Measurements from ENCODE around the gene SF3B2. TPM values are rescaled to one million over a fixed set of nuclear protein-coding genes. Genes with fewer than 3 reads are reported as not detected.

SF3B2 gene
- polyA plus RNA-seq, 2 of the 4 experiments (the other 2 are of a cell fraction) = 108 to 182 TPM

GRCh38 chr11:66016793-66017177, 35.4 kb upstream of the SF3B2 start:
- H3K4me2 ChIP-seq = no peak overlapping the region

GRCh38 chr11:66017321-66017720, 34.8 kb upstream of the SF3B2 start:
- POLR2A ChIA-PET = interaction anchor here (0.7 kb wide), 2 partner anchors 85 to 263 kb away, joined by 4 to 5 read pairs; no protein-coding TSS in a partner anchor
- TF ChIP-seq RARB (CRISPR knock-in tag; IDR thresholded peaks at IDR 0.05) = no peak
- TF ChIP-seq KDM5A (IDR thresholded peaks at IDR 0.05) = no peak
- no peak for TF ChIP-seq NR3C1 (IDR thresholded peaks at IDR 0.05)
- TF ChIP-seq PBX3 (IDR thresholded peaks at IDR 0.05) = no peak
- no peak for TF ChIP-seq ZSCAN20 (CRISPR knock-in tag; IDR thresholded peaks at IDR 0.05)
- no peak for TF ChIP-seq MAZ (IDR thresholded peaks at IDR 0.05; ENCODE audit: borderline replicate concordance, low read depth, low read length)
- no peak for TF ChIP-seq EP300 (IDR thresholded peaks at IDR 0.05)
- no peak for TF ChIP-seq CHD4 (IDR thresholded peaks at IDR 0.05; ENCODE audit: borderline replicate concordance)
- no peak for TF ChIP-seq HEYL (CRISPR knock-in tag; IDR thresholded peaks at IDR 0.05)
- TF ChIP-seq HOXB13 (CRISPR knock-in tag; IDR thresholded peaks at IDR 0.05; ENCODE audit: low read depth) = no peak
- TF ChIP-seq JUN (IDR thresholded peaks at IDR 0.05) = no peak
- TF ChIP-seq MYC (IDR thresholded peaks at IDR 0.05; ENCODE audit: borderline replicate concordance, low read length) = no peak

More at GRCh38 chr11:66016793-66017177, 35.4 kb upstream of the SF3B2 start:
- TF ChIP-seq POLR2AphosphoS2 (conservative IDR thresholded peaks at IDR 0.05; ENCODE audit: low read length) = no peak
- no peak for TF ChIP-seq RNF2 (IDR thresholded peaks at IDR 0.05; ENCODE audit: borderline replicate concordance, low read depth)
- TF ChIP-seq PHF8 (IDR thresholded peaks at IDR 0.05; ENCODE audit: borderline replicate concordance, low read depth) = no peak
- 82% methylated on average over 10 of the region's 10 CpGs for WGBS (ENCODE audit: missing lambda C conversion rate)
- Histone ChIP-seq H3K27ac (no peak overlapping the region), H3K4me1 (peaks cover 24% of the 10 kb centered on the region), H3K4me3 (no peak overlapping the region), H3K9me3 (no peaks in the 10 kb centered on the region)
- POLR2A ChIA-PET = no interaction called here
- CTCF ChIA-PET = interaction anchor here (0.9 kb wide), 1 partner anchor 52 kb away, joined by 4 read pairs; no protein-coding TSS in a partner anchor
- FAIRE-seq = no peak
- no peak for ATAC-seq
- DNase-seq (ENCODE audit: low read depth in 1 of 2, low spot score in 1 of 2) = no peak

DNA sequence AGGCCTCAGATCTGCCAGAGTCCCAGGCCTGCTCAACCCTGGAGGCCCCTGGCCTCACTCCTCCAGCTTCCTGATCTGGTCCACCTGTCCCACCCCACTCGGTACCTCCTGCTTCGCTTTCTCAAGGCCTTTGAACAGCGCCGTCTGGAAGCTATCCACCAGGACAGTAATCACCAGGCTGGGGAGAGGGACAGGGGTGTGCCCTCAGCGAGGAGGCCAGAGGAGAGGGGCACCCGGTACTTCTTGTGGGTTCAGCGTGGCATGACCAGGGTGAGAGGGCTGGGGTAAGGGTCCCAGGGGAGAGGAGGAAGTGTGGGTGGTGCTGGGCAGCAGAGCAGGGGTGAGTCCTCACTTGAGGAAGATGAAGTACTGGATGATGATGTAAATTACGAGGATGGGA, 32.0 kb upstream of the SF3B2 start:
- WGBS (ENCODE audit: missing lambda C conversion rate) = 81% methylated on average over 8 of the region's 8 CpGs
- POLR2A ChIA-PET = interaction anchor here (0.5 kb wide), 1 partner anchor 18 kb away, joined by 6 read pairs; the partner anchor contains the start of genes BANF1 and EIF1AD
- Histone ChIP-seq H3K9me3 (no peaks in the 10 kb centered on the region), H3K4me2 (no peak overlapping the region), H3K4me1 (peaks cover 18% of the 10 kb centered on the region), H3K27ac (peak overlapping the region in 1 of 2 experiments; percentile 77; a peak in 4 of 6 replicates), H3K4me3 (no peak overlapping the region)
- FAIRE-seq = no peak
- TF ChIP-seq FOSB (CRISPR knock-in tag; IDR thresholded peaks at IDR 0.05) (no peak), USF2 (IDR thresholded peaks at IDR 0.05) (no peak), PBX3 (IDR thresholded peaks at IDR 0.05) (no peak), NFE2L2 (conservative IDR thresholded peaks at IDR 0.05; ENCODE audit: low read length) (no peak), EHMT2 (IDR thresholded peaks at IDR 0.05; ENCODE audit: low read depth) (no peak), MYC (IDR thresholded peaks at IDR 0.05; ENCODE audit: borderline replicate concordance, low read length) (no peak), ZFP36 (IDR thresholded peaks at IDR 0.05; ENCODE audit: borderline replicate concordance, partially characterized antibody) (no peak)
- CTCF ChIA-PET = interaction anchor here (1.0 to 6.5 kb wide), 4 partner anchors 11 to 90 kb away, joined by 3 to 188 read pairs (median 62); partner anchors contain the start of gene CST6
- no peak for ATAC-seq
- no peak for DNase-seq (ENCODE audit: low read depth in 1 of 2, low spot score in 1 of 2)

More at GRCh38 chr11:66017321-66017720, 34.8 kb upstream of the SF3B2 start:
- ATAC-seq = no peak
- 85% methylated on average over 4 of the region's 4 CpGs for WGBS (ENCODE audit: missing lambda C conversion rate)
- Histone ChIP-seq H3K27ac (no peak overlapping the region), H3K4me3 (no peak overlapping the region), H3K9me3 (no peaks in the 10 kb centered on the region), H3K4me1 (peaks cover 24% of the 10 kb centered on the region), H3K4me2 (no peak overlapping the region)
- DNase-seq (ENCODE audit: low read depth in 1 of 2, low spot score in 1 of 2) = no peak
- CTCF ChIA-PET = no interaction called here
- FAIRE-seq = no peak

Measured in A549 (cell line).